Endothelial cell of umbilical vein (primary cell): ENCODE data around the gene PDE1A. TPM values are rescaled to one million over a fixed set of nuclear protein-coding genes. Genes with fewer than 3 reads are reported as not detected.

Experiments
- BruUV-seq: library from RNA; stranded (reverse); fragments of 400-500 nt; replicated peaks from 2 replicates; lab custom pipeline; 2021; lab: Mats Ljungman, UMichigan
- CTCF ChIA-PET: fragments of 300-600, 350-600 bp; sonication (Branson Sonifier 250); formaldehyde crosslinking; loops from one replicate; lab custom pipeline; 2021; ENCODE audit warnings: antibody characterized with exemption, inconsistent platforms; lab: Charles Lee
- POLR2A ChIA-PET: fragments of 300-600, 350-600 bp; sonication (Branson Sonifier 250); formaldehyde crosslinking; loops from one replicate; lab custom pipeline; 2021; ENCODE audit warnings: antibody characterized with exemption, inconsistent platforms; lab: Charles Lee
- DNase-seq: peaks from one replicate; pipeline ENCODE4 v3.0.0-alpha.2; 2011; ENCODE audit warnings: low read depth, low spot score
- FAIRE-seq: peaks from 2 replicates; lab custom pipeline; 2011; peaks lifted over from hg19 to GRCh38; lab: Jason Lieb, UNC
- H2AFZ ChIP-seq: 2 replicates; pipeline ENCODE4 v1.6.0; 2012; ENCODE audit warnings: low read depth, low read length, control low read depth, inconsistent platforms
- H3K27ac ChIP-seq: 2 replicates; pipeline ENCODE4 v1.5.1; 2011; ENCODE audit warnings: low read depth, mild to moderate bottlenecking, control low read depth, low read length, moderate library complexity; ENCODE audit not compliant: insufficient read depth
- H3K27me3 ChIP-seq, 2 experiments: 2 replicates each; pipeline versions ENCODE4 v1.6.0 to v1.6.1; 2011; ENCODE audit warnings: low read length in 2 of 2, mixed read lengths in 1 of 2; ENCODE audit not compliant: control insufficient read depth in 2 of 2, insufficient read depth in 2 of 2
- H3K36me3 ChIP-seq, 2 experiments: 2 replicates in 1 of 2; 3 replicates in 1 of 2; pipeline ENCODE4 v1.5.1; 2011; ENCODE audit warnings: low read length in 2 of 2, mild to moderate bottlenecking in 1 of 2, moderate library complexity in 1 of 2; ENCODE audit not compliant: control insufficient read depth in 2 of 2, insufficient read depth in 2 of 2; ENCODE audit errors: extremely low read depth in 1 of 2
- H3K4me1 ChIP-seq: 3 replicates; pipeline ENCODE4 v1.5.1; 2011; ENCODE audit warnings: mild to moderate bottlenecking, low read length; ENCODE audit not compliant: control insufficient read depth, insufficient read depth; ENCODE audit errors: extremely low read depth
- H3K4me2 ChIP-seq: 2 replicates; pipeline ENCODE4 v1.6.1; 2011; ENCODE audit warnings: low read length, control low read depth, mixed read lengths; ENCODE audit not compliant: insufficient read depth
- H3K4me3 ChIP-seq, 3 experiments: fragments of 200-600 bp in 1 of 3; sonication (generic), shearing (Covaris generic) in 1 of 3; replicated peaks in 1 of 3; 2 replicates each; pipeline ENCODE4 v1.5.1; 2011 to 2016; ENCODE audit warnings: control low read depth in 3 of 3, low read length in 3 of 3, mild to moderate bottlenecking in 2 of 3, inconsistent platforms in 1 of 3, low read depth in 1 of 3, moderate library complexity in 1 of 3; ENCODE audit not compliant: insufficient read depth in 1 of 3
- H3K79me2 ChIP-seq: 2 replicates; pipeline ENCODE4 v1.6.0; 2012; ENCODE audit warnings: low read length, inconsistent platforms; ENCODE audit not compliant: control insufficient read depth, insufficient read depth
- H3K9ac ChIP-seq: replicated peaks from 2 replicates; pipeline ENCODE3; 2011; ENCODE audit warnings: low read length, control low read depth; ENCODE audit not compliant: insufficient read depth; ENCODE audit errors: extremely low read depth
- H3K9me1 ChIP-seq: replicated peaks from 3 replicates; pipeline ENCODE4 v1.6.0; 2011; ENCODE audit warnings: mild to moderate bottlenecking, low read length; ENCODE audit not compliant: control insufficient read depth, insufficient read depth; ENCODE audit errors: extremely low read depth
- H3K9me3 ChIP-seq: replicated peaks from 2 replicates; pipeline ENCODE4 v1.5.1; 2012; ENCODE audit warnings: low read length, inconsistent platforms; ENCODE audit not compliant: control insufficient read depth, insufficient read depth
- H4K20me1 ChIP-seq: replicated peaks from 2 replicates; pipeline ENCODE3; 2011; ENCODE audit warnings: mild to moderate bottlenecking, low read length; ENCODE audit not compliant: control insufficient read depth, insufficient read depth; ENCODE audit errors: extremely low read depth
- EZH2 ChIP-seq: IDR thresholded peaks from 2 replicates; pipeline ENCODE4 v1.6.1; 2012; ENCODE audit warnings: borderline replicate concordance, low read depth, mild to moderate bottlenecking, moderate library complexity, low read length, inconsistent platforms; ENCODE audit not compliant: severe bottlenecking
- FOS ChIP-seq: IDR thresholded peaks from 2 replicates; pipeline ENCODE4 v1.6.1; 2011; ENCODE audit warnings: mild to moderate bottlenecking, low read length, moderate library complexity, borderline replicate concordance; ENCODE audit not compliant: insufficient read depth
- GATA2 ChIP-seq: IDR thresholded peaks from 2 replicates; pipeline ENCODE4 v1.7.0; 2011; ENCODE audit warnings: low read depth, mild to moderate bottlenecking, moderate library complexity, mixed read lengths, low read length; ENCODE audit not compliant: insufficient read length, insufficient read depth
- JUN ChIP-seq: IDR thresholded peaks from 2 replicates; pipeline ENCODE4 v1.6.1; 2011; ENCODE audit warnings: borderline replicate concordance, low read depth; ENCODE audit not compliant: insufficient read length, insufficient read depth
- MYC ChIP-seq: IDR thresholded peaks from one replicate; pipeline ENCODE4 v1.6.1; 2011; ENCODE audit warnings: mild to moderate bottlenecking, low read depth, low read length
- POLR2A ChIP-seq: IDR thresholded peaks from 2 replicates; pipeline ENCODE4 v1.6.1; 2012; ENCODE audit warnings: low read depth, mild to moderate bottlenecking, control low read depth, low read length
- POLR2AphosphoS5 ChIP-seq: IDR thresholded peaks from 2 replicates; pipeline ENCODE4 v1.6.1; 2012; ENCODE audit warnings: low read depth, mild to moderate bottlenecking, control low read depth, low read length, moderate library complexity; ENCODE audit not compliant: insufficient read depth
- dilution Hi-C: fragments of 300-500 bp; cut with MboI; formaldehyde crosslinking; loops from one replicate; pipeline ENCODE4 v1.15.0; 2019; ENCODE audit warnings: low sequenced_read_pairs; ENCODE audit not compliant: extremely low pct_ligation_motif_present
- intact Hi-C: fragments of 100-400 bp; cut with micrococcal nuclease; formaldehyde crosslinking; loops from one replicate; pipeline ENCODE4 v1.10.0; 2022
- polyA plus RNA-seq, 4 experiments: library from polyadenylated mRNA; depleted of rRNA in 3 of 4; stranded (reverse) in 3 of 4; unstranded in 1 of 4; fragments of >200 nt; gene quantifications; 2 replicates each; pipeline versions ENCODE4 v1.2.1 to v1.2.3, GENCODE V29; 2011 to 2012; ENCODE audit warnings: missing spikeins in 1 of 4
- total RNA-seq: library from RNA; stranded (reverse); gene quantifications from 2 replicates; pipeline ENCODE4 v1.2.3, GENCODE V29; 2021
- TF ChIP-seq, protein P1 (sequence below), 2 donors: IDR thresholded peaks; 1 replicate in 1 of 2; 2 replicates in 1 of 2; pipeline ENCODE4 v1.5.1; 2011; ENCODE audit warnings: low read length in 2 of 2, mild to moderate bottlenecking in 2 of 2, moderate library complexity in 2 of 2, control low read depth in 1 of 2, inconsistent platforms in 1 of 2, low read depth in 1 of 2; ENCODE audit not compliant: insufficient read depth in 1 of 2; ENCODE audit errors: extremely low read depth in 1 of 2
- TF ChIP-seq, protein P2 (sequence below): IDR thresholded peaks from 2 replicates; pipeline ENCODE4 v1.6.1; 2011; ENCODE audit not compliant: insufficient read depth, insufficient read length

PDE1A gene
- total and polyA plus RNA-seq, 2 donors (not counting 3 experiments of a cell fraction or from before 2014, with no cell fraction given): 0.43 to 0.49 TPM

DNA sequence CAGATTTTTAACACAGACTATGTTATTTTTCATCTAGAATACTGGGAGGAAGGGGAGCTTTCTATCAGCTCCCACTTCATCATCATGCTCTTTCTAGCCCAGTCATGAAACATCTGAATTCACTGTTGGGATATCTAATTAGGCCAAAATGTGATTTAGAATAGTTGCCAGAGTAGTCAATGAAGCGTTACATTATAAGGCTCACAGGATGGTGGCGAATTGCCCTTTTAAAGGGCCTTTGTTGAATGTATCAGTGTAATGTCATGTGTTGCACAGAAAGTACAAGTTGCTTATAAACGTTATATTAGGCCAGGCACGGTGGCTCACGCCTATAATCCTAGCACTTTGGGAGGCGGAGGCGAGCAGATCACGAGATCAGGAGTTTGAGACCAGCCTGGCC is 45.6 kb downstream of the PDE1A start:
- no peak overlapping the region for H3K4me3 ChIP-seq
- no peak overlapping the region for H3K9ac ChIP-seq
- BruUV-seq: no TSS peak
- no peaks in the 10 kb centered on the region for H3K4me1 ChIP-seq
- no peaks in the 10 kb centered on the region for H3K9me1 ChIP-seq
- no peaks in the 10 kb centered on the region for H3K79me2 ChIP-seq
- H2AFZ ChIP-seq: no peak overlapping the region
- H3K27me3 ChIP-seq: no peaks in the 10 kb centered on the region
- no peaks in the 10 kb centered on the region for H4K20me1 ChIP-seq
- TF ChIP-seq FOS (no peak), POLR2AphosphoS5 (no peak), GATA2 (no peak), EZH2 (no peak), POLR2A (no peak), JUN (no peak), MYC (no peak)
- TF ChIP-seq, protein P1, sequence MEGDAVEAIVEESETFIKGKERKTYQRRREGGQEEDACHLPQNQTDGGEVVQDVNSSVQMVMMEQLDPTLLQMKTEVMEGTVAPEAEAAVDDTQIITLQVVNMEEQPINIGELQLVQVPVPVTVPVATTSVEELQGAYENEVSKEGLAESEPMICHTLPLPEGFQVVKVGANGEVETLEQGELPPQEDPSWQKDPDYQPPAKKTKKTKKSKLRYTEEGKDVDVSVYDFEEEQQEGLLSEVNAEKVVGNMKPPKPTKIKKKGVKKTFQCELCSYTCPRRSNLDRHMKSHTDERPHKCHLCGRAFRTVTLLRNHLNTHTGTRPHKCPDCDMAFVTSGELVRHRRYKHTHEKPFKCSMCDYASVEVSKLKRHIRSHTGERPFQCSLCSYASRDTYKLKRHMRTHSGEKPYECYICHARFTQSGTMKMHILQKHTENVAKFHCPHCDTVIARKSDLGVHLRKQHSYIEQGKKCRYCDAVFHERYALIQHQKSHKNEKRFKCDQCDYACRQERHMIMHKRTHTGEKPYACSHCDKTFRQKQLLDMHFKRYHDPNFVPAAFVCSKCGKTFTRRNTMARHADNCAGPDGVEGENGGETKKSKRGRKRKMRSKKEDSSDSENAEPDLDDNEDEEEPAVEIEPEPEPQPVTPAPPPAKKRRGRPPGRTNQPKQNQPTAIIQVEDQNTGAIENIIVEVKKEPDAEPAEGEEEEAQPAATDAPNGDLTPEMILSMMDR (IDR thresholded peaks at IDR 0.05; ENCODE audit: extremely low read depth in 1 of 2, insufficient read depth in 1 of 2, low read depth in 1 of 2, low read length in 2 of 2): no peak
- TF ChIP-seq, protein P2, sequence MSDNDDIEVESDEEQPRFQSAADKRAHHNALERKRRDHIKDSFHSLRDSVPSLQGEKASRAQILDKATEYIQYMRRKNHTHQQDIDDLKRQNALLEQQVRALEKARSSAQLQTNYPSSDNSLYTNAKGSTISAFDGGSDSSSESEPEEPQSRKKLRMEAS: no peak
- intact Hi-C loops (no loop called here), dilution Hi-C loops (no loop called here)
- no peak for DNase-seq
- POLR2A ChIA-PET: no interaction called here
- no peaks in the 10 kb centered on the region for H3K9me3 ChIP-seq
- H3K4me2 ChIP-seq: no peak overlapping the region
- no peak for FAIRE-seq
- no peaks in the 10 kb centered on the region for H3K36me3 ChIP-seq
- H3K27ac ChIP-seq: no peak overlapping the region
- CTCF ChIA-PET: interaction anchor here (0.6 kb wide), 1 partner anchor 140 kb away, joined by 3 read pairs; no protein-coding TSS in a partner anchor
